RPMI8226 (cell line): Measurements from ENCODE around the gene STUB1.
A peak's percentile ranks its signal among the peaks of the same experiment; 100 is the strongest.

Experiments used
- DNase-seq: peaks from one replicate; pipeline ENCODE4 v3.0.0-alpha.2; 2015

STUB1 gene

DNA sequence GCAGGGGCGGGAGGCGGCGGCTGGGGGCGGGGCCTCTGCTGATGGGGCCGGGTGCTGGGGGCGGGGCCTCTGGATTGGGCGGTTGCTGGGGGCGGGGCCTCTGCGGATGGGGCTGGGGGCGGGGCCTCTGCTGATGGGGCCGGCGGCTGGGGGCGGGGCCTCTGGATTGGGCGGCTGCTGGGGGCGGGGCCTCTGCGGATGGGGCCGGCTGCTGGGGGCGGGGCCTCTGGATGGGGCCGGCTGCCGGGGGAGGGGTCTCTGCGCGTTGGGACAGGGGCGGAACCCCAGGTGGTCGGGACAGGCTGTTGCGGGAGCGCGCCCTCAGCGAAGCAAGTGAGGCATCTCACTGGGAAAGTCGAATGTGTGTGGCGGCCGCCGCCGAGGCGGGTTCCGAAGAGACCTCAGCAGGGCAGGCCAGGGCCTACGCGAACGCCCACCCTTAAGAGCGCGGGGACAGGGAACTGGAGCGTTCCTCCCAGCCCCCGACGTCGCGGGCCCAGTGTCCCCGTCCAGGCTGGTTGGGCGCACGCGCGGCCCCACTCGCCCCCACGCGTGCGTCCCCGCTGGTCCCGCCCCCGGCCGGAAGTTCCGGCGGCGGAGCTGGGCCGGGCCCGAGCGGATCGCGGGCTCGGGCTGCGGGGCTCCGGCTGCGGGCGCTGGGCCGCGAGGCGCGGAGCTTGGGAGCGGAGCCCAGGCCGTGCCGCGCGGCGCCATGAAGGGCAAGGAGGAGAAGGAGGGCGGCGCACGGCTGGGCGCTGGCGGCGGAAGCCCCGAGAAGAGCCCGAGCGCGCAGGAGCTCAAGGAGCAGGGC lies at the start of gene STUB1:
Gene STUB1, plus strand, starts transcription at position 597 of the 811 bp plus-strand sequence. Its CDS starts 116 bp downstream, at position 713.
- DNase-seq, result peak; percentile 93

DNA sequence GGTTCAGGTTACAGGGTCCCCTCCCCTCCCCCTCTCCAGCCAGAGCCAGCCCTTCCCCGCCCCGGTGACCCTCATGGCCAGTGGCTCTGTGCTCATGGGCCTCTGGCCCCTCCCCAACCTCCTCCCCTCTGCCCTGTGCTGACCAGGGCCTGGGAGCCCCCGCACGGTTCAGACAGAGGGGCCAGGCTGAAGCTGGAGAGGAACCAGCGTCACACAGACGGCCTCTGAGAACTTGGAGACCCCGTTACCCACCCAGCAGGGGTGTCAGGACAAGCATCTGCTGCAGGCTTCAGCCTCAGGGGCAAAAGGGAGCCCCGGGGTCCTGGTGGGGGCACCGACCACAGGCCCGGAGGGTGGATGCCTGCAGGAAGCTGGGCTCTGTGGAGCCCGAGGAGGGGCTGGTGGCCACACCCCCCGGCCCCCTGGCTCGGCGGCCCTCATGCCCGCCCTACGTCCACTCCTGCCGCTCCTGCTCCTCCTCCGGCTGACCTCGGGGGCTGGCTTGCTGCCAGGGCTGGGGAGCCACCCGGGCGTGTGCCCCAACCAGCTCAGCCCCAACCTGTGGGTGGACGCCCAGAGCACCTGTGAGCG lies 49.3 kb upstream of the STUB1 start, which contains the start of gene WFIKKN1:
Gene WFIKKN1, plus strand, starts transcription at position 171 of the 591 bp plus-strand sequence. Its CDS starts 269 bp downstream, at position 440.
- peak; percentile 74 for DNase-seq

DNA sequence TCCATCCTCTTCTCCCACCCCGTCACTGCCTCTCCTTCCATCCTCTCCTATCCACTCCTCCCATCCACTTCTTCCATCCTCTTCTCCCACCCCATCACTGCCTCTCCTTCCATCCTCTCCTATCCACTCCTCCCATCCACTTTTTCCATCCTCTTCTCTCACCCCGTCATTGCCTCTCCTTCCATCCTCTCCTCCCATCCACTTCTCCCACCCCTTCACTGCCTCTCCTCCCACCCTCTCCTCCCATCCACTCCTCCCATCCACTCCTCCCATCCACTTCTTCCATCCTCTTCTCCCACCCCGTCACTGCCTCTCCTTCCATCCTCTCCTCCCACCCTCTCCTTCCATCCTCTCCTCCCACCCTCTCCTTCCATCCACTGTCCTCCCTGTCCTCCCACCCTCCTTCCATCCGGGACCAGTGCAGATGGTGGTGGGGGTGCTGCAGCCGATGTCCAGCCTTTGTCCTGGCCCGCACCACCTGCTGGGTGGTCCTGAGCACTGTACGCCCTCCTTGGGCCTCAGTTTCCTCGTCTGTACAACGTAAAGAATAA lies 48.3 kb upstream of the STUB1 start:
- DNase-seq, result no peak

DNA sequence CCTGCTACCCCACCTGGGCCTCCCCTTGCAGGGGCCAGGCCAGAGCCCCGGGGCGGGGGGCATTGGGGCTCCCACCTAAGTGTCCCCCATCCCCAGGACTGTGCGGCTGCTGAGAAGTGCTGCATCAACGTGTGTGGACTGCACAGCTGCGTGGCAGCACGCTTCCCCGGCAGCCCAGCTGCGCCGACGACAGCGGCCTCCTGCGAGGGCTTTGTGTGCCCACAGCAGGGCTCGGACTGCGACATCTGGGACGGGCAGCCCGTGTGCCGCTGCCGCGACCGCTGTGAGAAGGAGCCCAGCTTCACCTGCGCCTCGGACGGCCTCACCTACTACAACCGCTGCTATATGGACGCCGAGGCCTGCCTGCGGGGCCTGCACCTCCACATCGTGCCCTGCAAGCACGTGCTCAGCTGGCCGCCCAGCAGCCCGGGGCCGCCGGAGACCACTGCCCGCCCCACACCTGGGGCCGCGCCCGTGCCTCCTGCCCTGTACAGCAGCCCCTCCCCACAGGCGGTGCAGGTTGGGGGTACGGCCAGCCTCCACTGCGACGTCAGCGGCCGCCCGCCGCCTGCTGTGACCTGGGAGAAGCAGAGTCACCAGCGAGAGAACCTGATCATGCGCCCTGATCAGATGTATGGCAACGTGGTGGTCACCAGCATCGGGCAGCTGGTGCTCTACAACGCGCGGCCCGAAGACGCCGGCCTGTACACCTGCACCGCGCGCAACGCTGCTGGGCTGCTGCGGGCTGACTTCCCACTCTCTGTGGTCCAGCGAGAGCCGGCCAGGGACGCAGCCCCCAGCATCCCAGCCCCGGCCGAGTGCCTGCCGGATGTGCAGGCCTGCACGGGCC lies 47.5 kb upstream of the STUB1 start:
- DNase-seq, result no peak

DNA sequence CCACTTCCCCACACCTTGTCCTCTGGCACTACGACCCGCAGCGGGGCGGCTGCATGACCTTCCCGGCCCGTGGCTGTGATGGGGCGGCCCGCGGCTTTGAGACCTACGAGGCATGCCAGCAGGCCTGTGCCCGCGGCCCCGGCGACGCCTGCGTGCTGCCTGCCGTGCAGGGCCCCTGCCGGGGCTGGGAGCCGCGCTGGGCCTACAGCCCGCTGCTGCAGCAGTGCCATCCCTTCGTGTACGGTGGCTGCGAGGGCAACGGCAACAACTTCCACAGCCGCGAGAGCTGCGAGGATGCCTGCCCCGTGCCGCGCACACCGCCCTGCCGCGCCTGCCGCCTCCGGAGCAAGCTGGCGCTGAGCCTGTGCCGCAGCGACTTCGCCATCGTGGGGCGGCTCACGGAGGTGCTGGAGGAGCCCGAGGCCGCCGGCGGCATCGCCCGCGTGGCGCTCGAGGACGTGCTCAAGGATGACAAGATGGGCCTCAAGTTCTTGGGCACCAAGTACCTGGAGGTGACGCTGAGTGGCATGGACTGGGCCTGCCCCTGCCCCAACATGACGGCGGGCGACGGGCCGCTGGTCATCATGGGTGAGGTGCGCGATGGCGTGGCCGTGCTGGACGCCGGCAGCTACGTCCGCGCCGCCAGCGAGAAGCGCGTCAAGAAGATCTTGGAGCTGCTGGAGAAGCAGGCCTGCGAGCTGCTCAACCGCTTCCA lies 46.7 kb upstream of the STUB1 start:
- DNase-seq, result no peak

DNA sequence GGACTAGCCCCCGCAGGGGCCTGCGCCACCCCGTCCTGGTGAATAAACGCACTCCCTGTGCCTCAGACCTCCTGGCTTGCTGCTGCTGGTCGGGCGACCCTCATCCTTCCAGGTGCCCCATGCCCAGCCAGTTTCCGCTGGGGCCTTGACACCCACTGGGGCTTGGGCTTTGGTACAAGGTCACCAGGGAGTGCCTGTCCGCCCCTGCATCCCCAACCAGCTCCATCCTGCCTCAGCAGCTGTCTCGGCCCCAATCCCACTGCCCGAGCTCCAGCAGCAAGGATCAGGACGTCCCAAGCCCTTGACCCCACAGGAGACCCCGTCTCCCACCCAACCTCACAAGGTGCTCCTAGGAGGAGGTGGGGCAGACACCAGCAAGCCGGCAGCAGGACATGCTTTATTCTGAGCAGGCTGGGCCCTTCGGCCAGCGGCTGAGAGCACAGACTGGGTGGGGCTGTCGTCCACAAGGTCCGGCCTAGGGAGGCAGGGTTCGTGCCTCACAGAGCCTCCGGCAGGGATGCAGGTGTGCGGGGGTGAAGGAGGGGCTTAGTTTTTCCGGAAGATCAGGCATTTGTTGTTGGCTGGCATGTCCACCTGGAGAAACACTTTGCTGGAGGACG lies 46.0 kb upstream of the STUB1 start:
- no peak for DNase-seq

DNA sequence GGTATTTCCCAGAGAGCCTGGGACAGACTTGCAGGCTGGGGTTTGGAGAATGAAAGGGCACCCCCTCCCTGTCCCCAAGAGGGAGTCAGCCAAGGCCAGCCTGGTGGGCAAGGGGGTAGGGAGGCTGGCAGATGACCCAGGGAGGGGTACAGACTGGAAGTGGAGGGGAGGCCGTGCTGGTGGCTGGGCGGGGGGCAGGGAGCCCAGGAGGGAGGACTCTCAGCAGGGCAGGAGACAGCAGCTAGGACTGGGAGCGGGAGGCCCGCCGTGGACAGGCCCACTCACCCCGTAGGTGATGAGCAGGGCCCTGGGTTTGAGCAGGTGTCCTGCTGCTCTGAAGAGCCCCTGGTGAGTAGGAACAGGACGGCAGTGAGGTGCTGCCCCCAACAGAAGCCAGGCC lies 45.2 kb upstream of the STUB1 start:
- DNase-seq, result no peak

DNA sequence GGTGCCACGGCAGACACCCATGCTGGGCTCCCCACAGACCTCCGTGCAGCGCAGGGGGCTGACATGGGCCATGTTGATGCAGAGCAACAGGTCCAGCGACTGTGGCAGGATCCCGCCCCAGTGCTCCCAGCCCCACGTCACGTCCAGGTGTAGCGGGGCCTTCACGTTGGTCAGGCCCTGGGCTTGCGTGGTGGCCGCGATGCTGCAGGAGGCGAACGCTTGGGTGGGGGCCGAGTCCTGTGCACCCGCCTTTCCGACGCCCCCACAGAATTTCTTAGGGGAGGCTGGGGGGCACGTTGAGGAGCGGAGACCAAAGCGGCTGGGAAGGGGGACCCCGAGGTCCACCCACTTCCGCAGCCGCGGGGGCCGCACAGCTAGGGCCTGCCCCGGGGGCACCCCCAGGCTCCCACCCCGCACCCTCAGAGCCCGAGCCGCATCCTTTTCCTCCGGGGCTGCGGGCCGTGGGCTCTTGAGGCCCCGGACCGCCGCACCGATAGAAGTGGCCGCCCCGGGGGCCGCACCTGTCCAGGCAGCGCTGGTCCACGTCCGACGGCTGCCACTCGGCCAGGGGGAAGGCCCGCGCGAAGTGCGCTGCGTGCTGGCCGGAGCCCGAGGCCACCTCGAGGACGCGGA lies 44.5 kb upstream of the STUB1 start:
- DNase-seq, result peak; percentile 54

DNA sequence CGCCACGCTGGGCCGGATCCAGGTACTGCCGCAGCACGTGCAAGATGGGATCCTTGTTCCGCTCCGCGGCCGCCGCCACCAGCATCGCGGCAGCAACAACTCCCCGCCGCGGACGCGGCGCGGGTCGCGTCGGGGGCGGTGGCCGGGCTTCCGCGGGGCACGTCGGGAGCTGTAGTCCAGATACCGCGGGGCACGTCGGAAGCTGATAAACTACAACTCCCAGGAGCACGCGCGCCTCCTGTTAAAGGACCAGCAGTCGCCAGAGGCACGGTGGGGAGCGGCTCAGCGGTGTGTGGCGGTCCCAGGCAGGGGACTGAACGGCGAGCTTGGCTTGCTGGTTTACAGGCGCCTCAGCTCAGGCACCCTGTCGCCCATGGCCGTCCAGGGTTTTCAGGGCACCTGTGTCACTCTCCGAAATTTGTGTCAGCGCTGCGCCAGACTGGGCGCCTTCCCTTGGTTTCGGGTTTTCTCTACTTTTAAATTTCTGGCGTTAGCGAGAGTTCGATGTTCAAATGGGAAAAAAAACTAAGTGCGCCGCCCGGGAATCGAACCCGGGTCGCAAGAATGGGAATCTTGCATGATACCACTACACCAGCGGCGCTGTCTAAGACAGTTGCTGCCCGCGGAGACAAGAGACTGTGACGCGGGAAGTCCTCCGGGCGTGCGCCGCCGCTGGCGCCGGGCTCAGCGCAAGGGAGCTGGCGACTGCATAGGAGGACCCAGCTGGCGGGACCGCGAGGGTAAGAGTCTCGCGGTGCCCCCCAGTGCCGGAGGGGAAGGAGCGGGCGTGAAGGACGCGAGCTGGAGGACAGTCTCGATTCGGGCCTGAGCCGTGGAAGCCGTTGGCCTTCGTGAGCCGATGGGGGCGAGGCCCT lies 43.8 kb upstream of the STUB1 start, which contains the start of gene METTL26:
Gene METTL26, minus strand, starts transcription at position 100 of the 875 bp plus-strand sequence. Its CDS starts 15 bp downstream, at position 85.
- DNase-seq, result peak; percentile 98

DNA sequence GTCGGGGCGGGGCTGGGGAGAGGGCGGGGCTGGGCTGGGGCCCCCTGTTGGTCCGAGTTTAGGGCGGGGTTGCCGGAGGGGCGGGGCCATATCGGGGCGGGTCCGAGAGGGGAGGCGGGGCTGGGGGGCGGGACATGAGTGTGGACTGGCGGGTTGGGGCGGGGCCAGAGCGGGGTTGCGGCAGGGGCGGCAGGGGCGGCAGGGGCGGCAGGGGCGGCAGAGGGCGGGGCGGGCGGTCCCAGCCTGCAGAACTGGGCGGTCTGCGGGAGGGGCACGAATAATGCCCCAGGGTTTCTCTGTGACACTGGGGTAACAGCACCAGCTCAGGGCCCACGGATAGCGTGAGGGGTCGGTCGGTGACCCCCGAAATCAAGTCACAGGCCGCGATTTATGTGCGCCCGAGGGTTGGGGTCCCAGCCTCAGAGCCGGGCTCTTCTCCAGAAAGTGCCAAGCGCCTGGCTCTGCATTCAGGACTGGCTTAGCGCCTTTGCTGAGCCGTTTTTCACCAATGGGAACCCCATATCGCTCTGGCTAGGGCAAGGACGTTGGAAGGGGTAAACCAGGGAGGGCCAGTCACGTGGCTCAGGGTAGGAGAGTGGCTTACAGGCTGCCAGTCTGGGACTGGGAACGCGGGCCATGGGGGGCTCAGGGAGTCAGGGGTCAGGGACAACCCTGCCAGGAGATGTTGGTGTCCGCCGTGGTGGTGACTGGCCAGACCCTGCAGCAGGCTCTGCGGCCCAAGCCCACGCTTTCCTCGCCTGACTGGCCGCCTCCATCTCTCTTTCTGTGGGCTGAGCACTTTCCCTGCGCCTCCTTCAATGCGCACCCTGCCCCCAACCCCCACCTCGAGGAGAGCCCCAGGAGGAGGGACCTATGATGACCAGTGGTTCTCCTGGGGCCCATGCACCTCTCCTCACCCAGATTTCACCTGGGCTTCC lies 42.9 kb upstream of the STUB1 start:
- peak; percentile 93 for DNase-seq

DNA sequence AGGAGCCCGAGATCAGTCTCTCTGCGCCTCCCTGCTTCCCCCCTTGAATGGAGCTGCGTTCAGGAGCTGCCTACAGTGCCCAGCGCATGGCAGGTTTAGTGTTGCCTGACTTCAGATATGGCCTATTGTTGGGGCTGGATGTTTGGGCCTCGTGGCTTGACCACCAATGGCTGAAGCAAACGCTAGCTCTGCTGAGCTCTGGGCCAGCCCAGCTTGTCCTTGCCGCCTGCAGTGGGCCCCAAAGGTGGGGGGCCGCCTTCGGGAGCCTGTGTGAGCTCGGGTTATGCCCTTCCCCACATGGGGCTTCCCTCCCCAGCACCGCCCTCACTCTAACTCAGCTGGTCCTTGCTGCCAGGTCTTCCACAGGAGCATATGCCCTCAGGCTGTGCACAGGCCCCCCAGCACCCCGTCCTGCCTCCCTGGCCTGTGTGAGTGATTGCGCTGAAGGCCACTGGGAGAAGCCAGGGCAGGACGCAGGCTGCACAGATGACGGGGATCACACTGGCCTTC lies 42.1 kb upstream of the STUB1 start:
- no peak for DNase-seq

DNA sequence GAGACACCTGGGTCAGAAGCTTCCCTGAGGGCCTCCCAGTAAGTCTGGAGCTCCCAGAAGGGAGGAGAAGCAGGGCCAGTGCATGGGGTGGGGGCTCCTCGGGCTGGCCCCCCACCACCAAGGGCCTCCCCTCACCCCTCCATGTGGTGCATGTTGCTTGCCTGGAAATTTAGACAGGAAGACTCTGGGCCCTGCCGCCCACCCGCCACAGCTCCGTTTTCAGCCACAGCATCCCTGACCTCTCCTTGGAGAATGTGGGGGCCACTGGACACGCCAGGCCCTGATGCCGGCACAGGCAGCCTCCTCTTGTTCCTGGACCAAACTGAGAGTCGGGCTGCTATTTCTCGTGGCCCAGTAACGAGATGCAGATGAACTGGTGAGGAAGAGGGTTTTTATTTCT lies 41.4 kb upstream of the STUB1 start:
- no peak for DNase-seq

DNA sequence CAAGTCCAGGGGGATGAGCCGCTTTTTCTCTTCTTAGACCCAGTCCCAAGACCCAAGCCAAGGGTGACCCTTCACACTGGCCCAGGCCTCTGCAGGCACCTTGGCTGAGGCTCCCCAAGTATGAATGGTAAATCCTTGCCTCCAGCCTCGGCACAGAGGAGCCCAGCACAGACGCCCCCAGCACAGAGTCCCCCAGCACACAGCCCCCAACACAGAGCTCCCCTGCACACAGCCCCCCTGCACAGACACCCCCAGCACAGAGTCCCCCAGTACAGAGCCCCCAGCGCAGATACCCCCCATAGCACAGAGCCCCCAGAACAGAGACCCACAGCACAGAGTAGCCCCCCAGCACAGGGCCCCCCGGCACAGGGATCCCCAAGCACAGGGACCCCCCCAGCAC lies 39.6 kb upstream of the STUB1 start:
- DNase-seq, result no peak

DNA sequence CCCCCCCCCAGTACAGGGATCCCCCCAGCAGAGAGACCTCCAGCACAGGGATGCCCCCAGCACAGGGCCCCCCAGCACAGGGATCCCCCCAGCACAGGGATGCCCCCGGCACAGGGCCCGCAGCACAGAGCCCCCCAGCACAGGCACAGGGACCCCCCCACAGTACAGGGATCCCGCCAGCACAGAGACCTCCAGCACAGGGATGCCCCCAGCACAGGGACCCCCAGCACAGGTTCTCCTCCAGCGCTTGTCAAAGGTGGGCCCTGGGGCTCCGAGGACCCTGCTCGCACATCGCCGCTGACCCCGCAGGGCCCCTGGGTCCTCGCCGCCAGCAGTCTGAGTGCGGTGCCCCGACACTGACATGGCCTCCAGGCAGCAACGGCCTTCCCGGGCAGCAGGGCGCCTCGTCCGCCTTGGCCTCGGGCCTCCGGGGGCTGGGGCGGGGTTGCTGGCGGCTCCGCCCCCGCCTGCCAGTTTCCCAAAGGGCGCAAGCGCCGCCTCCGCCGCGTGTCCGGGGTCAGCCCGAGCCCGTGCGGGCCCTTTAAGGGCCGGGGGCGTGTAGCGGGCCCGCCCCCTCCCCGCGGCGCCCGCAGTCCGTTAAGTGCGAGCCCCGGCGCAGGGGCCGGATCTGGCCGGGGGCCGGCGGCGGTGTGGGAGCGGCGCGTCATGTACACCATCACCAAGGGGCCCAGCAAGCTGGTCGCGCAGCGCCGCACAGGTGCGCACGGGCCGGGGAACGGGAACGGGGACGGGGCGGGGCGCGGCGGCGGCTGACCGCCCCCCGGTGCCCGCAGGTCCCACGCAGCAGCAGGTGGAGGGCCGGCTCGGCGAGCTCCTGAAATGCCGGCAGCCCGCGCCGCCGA lies 38.7 kb upstream of the STUB1 start, which contains the start of gene MCRIP2:
Gene MCRIP2, plus strand, starts transcription at position 503 of the 863 bp plus-strand sequence. Its CDS starts 164 bp downstream, at position 667.
- peak; percentile 97 for DNase-seq

DNA sequence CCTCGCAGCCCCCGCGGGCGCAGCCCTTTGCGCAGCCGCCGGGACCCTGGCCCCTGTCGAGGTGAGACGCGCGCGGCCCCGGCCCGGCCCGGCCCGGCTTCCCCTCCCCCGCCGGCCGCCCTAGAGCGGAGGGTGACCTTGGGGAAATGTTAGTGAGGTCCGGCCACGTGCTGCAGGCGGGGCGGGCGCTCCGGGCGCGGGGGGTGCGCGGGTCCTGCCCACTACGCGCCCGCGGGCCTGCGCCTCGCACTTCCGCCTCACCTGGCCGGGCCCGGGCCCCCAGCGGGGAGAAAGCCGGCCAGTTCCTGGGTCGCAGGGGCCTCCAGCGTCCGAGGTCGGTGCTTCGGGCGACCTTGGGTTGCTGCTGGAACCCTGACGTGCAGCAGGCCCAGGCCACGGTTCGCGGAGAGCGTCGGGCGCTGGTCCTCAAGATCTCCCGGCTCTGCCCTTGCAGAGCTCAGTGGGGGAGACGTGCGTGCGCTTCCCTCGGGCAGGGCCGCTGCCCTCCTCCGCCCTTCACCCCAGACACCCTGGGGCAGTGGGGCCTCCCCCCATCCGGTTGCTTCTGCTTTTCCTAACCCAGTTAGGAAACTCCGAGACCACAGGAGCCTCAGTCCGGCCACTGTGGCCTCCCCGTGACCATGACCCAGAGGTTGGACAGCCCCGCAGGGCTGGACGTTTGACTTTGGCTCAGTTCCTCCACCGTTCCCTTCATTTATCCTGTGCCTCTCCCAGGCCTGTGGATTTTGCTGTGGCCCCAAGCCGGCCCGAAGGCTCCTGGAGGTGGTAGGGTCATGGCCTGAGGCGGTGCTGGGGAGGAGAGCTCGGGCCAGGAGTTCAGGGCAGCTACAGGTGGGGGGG lies 37.8 kb upstream of the STUB1 start:
- DNase-seq, result peak; percentile 89

DNA sequence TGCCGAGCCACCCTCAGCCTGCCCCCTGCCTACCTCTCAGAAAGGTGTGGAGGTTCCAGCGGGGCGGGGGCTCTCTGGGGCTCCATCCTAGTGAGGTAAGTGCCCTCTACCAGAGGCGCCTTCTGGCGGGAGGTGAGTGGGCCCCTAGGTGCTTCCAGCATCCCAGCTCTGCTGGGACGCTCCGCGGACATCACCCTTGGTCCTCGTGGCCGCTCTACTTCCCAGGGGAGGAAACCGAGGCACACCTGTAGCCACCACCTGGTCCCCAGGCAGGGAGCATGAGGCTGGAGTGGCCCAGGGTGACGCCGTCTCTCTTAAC lies 37.2 kb upstream of the STUB1 start:
- DNase-seq, result peak; percentile 43

DNA sequence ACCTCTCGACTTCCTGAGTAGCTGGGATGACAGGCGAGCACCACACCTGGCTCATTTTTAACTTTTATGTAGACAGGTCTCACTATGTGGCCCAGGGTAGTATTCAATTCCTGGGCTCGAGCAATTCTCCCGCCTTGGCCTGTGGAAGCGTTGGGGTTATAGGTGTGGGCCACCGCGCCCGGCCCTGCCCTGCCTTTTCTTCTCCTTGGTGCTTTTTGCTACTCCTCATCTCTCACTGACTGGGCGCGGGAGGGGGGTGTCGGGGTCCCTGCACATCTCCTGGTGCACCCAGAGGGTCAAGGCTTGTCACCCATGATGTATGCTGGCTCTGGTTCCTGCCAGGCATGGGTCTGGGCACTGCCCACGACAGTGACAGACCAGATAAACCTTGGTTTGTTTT lies 35.7 kb upstream of the STUB1 start:
- no peak for DNase-seq
